ENCODE results near the gene WDFY2. TPM values are rescaled to one million over a fixed set of nuclear protein-coding genes. Genes with fewer than 3 reads are reported as not detected.
A peak's percentile ranks its signal among the peaks of the same experiment; 100 is the strongest.
"Not testable (repeated sequence)": the region's sequence is repeated elsewhere in the genome, so short reads cannot be mapped to it uniquely, and the experiment has no call there.

The WDFY2 gene
- polyA plus RNA-seq, 3 donors, result 6.5 to 40.1 (median 9.1) TPM

DNA sequence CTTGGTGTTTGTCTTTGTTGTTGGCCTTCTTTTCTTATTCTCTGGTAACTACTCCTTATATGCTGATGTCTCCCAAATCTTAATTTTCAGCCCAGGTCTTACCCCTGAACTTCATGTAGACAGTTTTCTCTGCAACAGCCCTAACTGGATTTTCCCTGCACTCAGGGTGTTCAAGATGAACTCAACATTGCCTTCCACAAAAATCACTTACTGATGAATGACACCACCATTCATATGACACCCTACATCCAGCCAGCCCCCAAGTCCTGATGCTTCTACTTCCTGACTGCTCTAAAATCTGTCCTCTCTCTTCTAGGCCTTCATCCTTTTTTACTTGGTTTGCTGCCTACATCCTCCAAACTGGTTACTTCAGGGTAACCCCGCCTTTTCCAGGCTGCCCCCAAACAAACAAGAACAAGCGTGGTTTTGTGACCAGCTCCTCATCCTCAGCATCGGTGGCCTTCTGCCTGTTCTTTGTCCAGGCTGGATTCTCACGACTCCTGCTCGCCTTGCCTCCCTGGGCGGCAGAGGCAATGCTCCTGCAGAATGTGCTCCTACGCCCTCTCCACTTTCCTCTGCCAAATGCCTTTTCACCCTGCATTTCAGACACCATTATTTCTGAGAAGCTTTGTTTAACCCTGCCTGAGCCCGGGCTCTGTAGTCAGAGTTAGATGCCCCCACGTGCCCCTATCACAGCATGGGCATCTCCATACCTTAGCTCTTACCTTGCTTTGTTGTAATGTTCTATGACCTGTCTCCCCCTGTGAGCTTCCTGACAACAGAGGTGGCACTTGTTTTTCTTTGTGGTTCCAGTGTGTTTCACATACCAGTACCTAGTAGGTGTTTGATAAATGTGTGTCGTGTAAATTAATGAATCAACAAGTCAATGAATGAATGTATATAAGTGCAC, 61.8 kb downstream of the WDFY2 start:
- Histone ChIP-seq H2AFZ (ENCODE audit: insufficient read depth, low read depth, low read length, poor library complexity, severe bottlenecking) (no peak overlapping the region), H3K79me2 (ENCODE audit: insufficient read depth, low read length) (peaks cover 94% of the 10 kb centered on the region), H3K27me3 (ENCODE audit: control insufficient read depth in 2 of 2, insufficient read depth in 2 of 2, low read length in 2 of 2) (no peaks in the 10 kb centered on the region), H3K4me2 (replicated peaks; ENCODE audit: extremely low read depth, low read length, poor library complexity, severe bottlenecking) (peak overlapping the region; percentile 71), H3K9me3 (replicated peaks in 1 of 2; ENCODE audit: control insufficient read depth in 1 of 2, insufficient read depth in 1 of 2, low read length in 2 of 2) (no peaks in the 10 kb centered on the region), H3K4me1 (ENCODE audit: control insufficient read depth in 1 of 2, insufficient read depth in 2 of 2, low read length in 2 of 2) (peaks cover 41 to 47% of the 10 kb centered on the region in 2 donors), H4K20me1 (ENCODE audit: insufficient read depth, low read length) (peaks cover 24% of the 10 kb centered on the region), H3K4me3 (replicated peaks in 1 of 3; ENCODE audit: low read depth in 2 of 3, low read length in 3 of 3) (peak overlapping the region in 1 of 3 experiments; percentile 67), H3K9ac (ENCODE audit: insufficient read depth, low read length, poor library complexity, severe bottlenecking) (peak overlapping the region; percentile 69), H3K27ac (ENCODE audit: low read depth in 1 of 2, low read length in 2 of 2) (peak overlapping the region; percentile 51 to 98), H3K36me3 (replicated peaks in 1 of 2; ENCODE audit: control insufficient read depth in 1 of 2, insufficient read depth in 2 of 2, low read length in 2 of 2) (no peaks in the 10 kb centered on the region)
- TF ChIP-seq CTCF (IDR thresholded peaks at IDR 0.05), result no peak
- H3K9me3 Mint-ChIP-seq, result no peaks in the 10 kb centered on the region
- DNase-seq, result peak in 2 of 3 donors; percentile 25 to 30
- WGBS (ENCODE audit: insufficient coverage), result 94% methylated on average over 10 of the region's 10 CpGs
- peak overlapping the region; percentile 97 to 100 (median 99) for H3K27ac Mint-ChIP-seq
- H3K36me3 Mint-ChIP-seq, result peaks cover 8 to 14% of the 10 kb centered on the region in 2 donors
- peak overlapping the region in 1 of 2 donors; percentile 59 for H3K4me3 Mint-ChIP-seq
- H3K27me3 Mint-ChIP-seq (ENCODE audit: low read depth in 3 of 3), result no peaks in the 10 kb centered on the region
- intact Hi-C loops (cut with micrococcal nuclease), result loop anchor here (2.0 kb wide), 1 partner anchor 61 kb away; the partner anchor contains the start of gene WDFY2 (in 2 of the 2)
- peaks cover 71% of the 10 kb centered on the region for H3K4me1 Mint-ChIP-seq

GRCh38 chr13:51647067-51647466, 62.8 kb downstream of the WDFY2 start:
- intact Hi-C loops (cut with micrococcal nuclease), result no loop called here
- Histone ChIP-seq H3K4me1 (ENCODE audit: control insufficient read depth in 1 of 2, insufficient read depth in 2 of 2, low read length in 2 of 2) (peaks cover 41 to 47% of the 10 kb centered on the region in 2 donors), H3K9me3 (replicated peaks in 1 of 2; ENCODE audit: control insufficient read depth in 1 of 2, insufficient read depth in 1 of 2, low read length in 2 of 2) (no peaks in the 10 kb centered on the region), H3K4me2 (replicated peaks; ENCODE audit: extremely low read depth, low read length, poor library complexity, severe bottlenecking) (no peak overlapping the region), H3K27me3 (ENCODE audit: control insufficient read depth in 2 of 2, insufficient read depth in 2 of 2, low read length in 2 of 2) (no peaks in the 10 kb centered on the region), H3K27ac (ENCODE audit: low read depth in 1 of 2, low read length in 2 of 2) (peak overlapping the region in 1 of 2 donors; percentile 98), H3K4me3 (replicated peaks in 1 of 3; ENCODE audit: low read depth in 2 of 3, low read length in 3 of 3) (no peak overlapping the region), H3K79me2 (ENCODE audit: insufficient read depth, low read length) (peaks cover 90% of the 10 kb centered on the region), H3K36me3 (replicated peaks in 1 of 2; ENCODE audit: control insufficient read depth in 1 of 2, insufficient read depth in 2 of 2, low read length in 2 of 2) (no peaks in the 10 kb centered on the region), H4K20me1 (ENCODE audit: insufficient read depth, low read length) (peaks cover 20% of the 10 kb centered on the region), H2AFZ (ENCODE audit: insufficient read depth, low read depth, low read length, poor library complexity, severe bottlenecking) (no peak overlapping the region), H3K9ac (ENCODE audit: insufficient read depth, low read length, poor library complexity, severe bottlenecking) (no peak overlapping the region)
- H3K4me3 Mint-ChIP-seq, result no peak overlapping the region
- no peak for TF ChIP-seq CTCF (IDR thresholded peaks at IDR 0.05)
- peaks cover 75% of the 10 kb centered on the region for H3K4me1 Mint-ChIP-seq
- DNase-seq, result peak in 2 of 3 donors; percentile 20 to 31
- H3K9me3 Mint-ChIP-seq, result peaks cover 0 to 3% (median 0%) of the 10 kb centered on the region in 7 donors
- peaks cover 8 to 12% of the 10 kb centered on the region in 2 donors for H3K36me3 Mint-ChIP-seq
- H3K27ac Mint-ChIP-seq, result peak overlapping the region; percentile 53 to 99 (median 98)
- H3K27me3 Mint-ChIP-seq (ENCODE audit: low read depth in 3 of 3), result no peaks in the 10 kb centered on the region
- no CpG with 5 or more reads among the region's 4 CpGs for WGBS (ENCODE audit: insufficient coverage)

DNA sequence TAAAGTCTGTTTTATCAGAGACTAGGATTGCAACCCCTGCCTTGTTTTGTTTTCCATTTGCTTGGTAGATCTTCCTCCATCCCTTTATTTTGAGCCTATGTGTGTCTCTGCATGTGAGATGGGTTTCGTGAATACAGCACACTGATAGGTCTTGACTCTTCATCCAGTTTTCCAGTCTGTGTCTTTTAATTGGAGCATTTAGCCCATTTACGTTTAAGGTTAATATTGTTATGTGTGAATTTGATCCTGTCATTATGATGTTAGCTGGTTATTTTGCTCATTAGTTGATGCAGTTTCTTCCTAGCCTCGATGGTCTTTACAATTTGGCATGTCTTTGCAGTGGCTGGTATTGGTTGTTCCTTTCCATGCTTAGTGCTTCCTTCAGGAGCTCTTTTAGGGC, 67.9 kb downstream of the WDFY2 start:
- H3K27me3 Mint-ChIP-seq (ENCODE audit: low read depth in 3 of 3); intact Hi-C loops (cut with micrococcal nuclease); H3K27me3 ChIP-seq (ENCODE audit: control insufficient read depth in 2 of 2, insufficient read depth in 2 of 2, low read length in 2 of 2); H2AFZ ChIP-seq (ENCODE audit: insufficient read depth, low read depth, low read length, poor library complexity, severe bottlenecking); H3K4me2 ChIP-seq (replicated peaks; ENCODE audit: extremely low read depth, low read length, poor library complexity, severe bottlenecking); H3K9ac ChIP-seq (ENCODE audit: insufficient read depth, low read length, poor library complexity, severe bottlenecking); H3K27ac ChIP-seq (ENCODE audit: low read depth in 1 of 2, low read length in 2 of 2); H3K4me1 ChIP-seq (ENCODE audit: control insufficient read depth in 1 of 2, insufficient read depth in 2 of 2, low read length in 2 of 2); H3K4me3 Mint-ChIP-seq; H3K36me3 ChIP-seq (replicated peaks in 1 of 2; ENCODE audit: control insufficient read depth in 1 of 2, insufficient read depth in 2 of 2, low read length in 2 of 2); H3K4me3 ChIP-seq (replicated peaks in 1 of 3; ENCODE audit: low read depth in 2 of 3, low read length in 3 of 3); H3K9me3 ChIP-seq (replicated peaks in 1 of 2; ENCODE audit: control insufficient read depth in 1 of 2, insufficient read depth in 1 of 2, low read length in 2 of 2); DNase-seq: not testable (repeated sequence)
- peaks cover 85% of the 10 kb centered on the region for H3K79me2 ChIP-seq (ENCODE audit: insufficient read depth, low read length)
- Mint-ChIP-seq H3K36me3 (peaks cover 2 to 13% of the 10 kb centered on the region in 2 donors), H3K9me3 (peaks cover 0 to 18% (median 12%) of the 10 kb centered on the region in 7 donors), H3K27ac (peak overlapping the region in 2 of 7 donors; percentile 19 to 68), H3K4me1 (peaks cover 36% of the 10 kb centered on the region)
- peaks cover 43% of the 10 kb centered on the region for H4K20me1 ChIP-seq (ENCODE audit: insufficient read depth, low read length)
- no CpG with 5 or more reads among the region's 3 CpGs for whole genome bisulfite sequencing (ENCODE audit: insufficient coverage)
